GM19043 (cell line): ENCODE data around the gene TRIM34.
"Not testable (repeated sequence)": the region's sequence is repeated elsewhere in the genome, so short reads cannot be mapped to it uniquely, and the experiment has no call there.

Experiments used
- ATAC-seq: cut with Tn5 transposase; IDR thresholded peaks from one replicate; pipeline ENCODE4 v1.9.1; 2021; ENCODE audit warnings: low read depth; ENCODE audit not compliant: unreplicated experiment

TRIM34 gene

DNA sequence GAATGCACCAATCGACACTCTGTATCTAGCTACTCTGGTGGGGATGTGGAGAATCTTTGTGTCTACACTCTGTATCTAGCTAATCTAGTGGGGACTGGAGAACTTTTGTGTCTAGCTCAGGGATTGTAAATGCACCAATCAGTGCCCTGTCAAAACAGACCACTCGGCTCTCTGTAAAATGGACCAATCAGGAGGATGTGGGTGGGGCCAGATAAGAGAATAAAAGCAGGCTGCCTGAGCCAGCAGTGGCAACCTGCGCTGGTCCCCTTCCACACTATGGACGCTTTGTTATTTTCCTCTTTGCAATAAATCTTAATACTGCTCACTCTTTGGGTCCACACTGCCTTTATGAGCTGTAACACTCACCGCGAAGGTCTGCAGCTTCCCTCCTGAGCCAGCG, 58.8 kb downstream of the TRIM34 start:
- ATAC-seq: not testable (repeated sequence)

GRCh38 chr11:5684036-5684645, 59.3 kb downstream of the TRIM34 start:
- peak; percentile 16 for ATAC-seq

DNA sequence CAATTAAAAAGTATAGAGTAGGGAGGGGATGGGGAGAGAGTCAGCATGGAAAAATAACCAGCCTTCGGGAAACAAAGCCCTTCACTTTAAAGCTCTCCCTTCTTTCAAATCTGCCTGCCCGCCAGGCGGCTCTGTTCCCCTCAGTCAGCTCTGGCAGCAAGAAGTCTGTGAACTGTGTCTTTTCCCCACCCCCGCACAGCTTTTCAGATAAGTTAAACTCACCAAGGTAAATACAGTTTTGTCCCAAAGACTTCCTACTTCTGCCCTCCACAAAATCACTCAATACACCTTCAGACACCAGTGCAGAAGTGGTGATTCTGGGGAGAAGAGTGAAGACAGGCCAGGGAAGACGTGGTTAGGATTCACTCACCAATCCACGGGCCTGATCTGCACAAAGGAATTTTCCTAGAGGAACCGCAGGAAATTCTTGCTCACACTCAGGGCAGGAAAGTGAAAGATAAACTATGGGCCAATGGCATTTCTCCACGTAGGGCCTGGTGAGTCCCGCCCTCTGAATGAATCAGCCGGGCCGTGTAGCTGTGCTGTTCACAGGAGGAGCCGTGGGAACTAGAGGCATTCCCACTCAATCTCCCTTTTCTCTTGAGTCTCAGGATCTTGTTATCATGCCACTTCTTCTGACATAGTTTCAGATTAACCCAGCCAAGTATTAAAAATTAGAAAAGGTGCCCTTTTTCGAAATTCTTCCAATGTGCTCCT, 60.0 kb downstream of the TRIM34 start, which contains the start of gene TRIM5:
TRIM5 (minus strand) TSS at position 429 of the 717 bp plus-strand sequence. CDS start 4,897 bp downstream, outside the sequence.
- ATAC-seq: peak; percentile 72

DNA sequence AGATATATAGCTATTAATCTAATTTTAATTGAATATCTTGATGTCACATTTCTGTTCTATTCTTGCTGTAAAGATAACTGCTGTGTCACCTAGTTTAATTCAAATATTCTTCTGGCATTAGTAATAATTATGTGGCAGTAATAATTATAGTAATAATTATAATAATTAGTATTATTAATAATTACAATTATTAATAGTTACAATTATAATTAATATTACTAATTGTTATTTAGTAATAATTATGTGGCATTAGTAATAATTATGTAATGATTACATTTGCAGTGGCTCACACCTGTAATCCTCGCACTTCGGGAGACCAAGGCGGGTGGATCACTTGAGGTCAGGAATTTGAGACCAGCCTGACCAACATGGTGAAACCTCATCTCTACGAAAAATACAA, 61.6 kb downstream of the TRIM34 start:
- ATAC-seq: no peak

- ATAC-seq: no peak
Measured at GRCh38 chr11:5688482-5688881, 63.7 kb downstream of the TRIM34 start.

DNA sequence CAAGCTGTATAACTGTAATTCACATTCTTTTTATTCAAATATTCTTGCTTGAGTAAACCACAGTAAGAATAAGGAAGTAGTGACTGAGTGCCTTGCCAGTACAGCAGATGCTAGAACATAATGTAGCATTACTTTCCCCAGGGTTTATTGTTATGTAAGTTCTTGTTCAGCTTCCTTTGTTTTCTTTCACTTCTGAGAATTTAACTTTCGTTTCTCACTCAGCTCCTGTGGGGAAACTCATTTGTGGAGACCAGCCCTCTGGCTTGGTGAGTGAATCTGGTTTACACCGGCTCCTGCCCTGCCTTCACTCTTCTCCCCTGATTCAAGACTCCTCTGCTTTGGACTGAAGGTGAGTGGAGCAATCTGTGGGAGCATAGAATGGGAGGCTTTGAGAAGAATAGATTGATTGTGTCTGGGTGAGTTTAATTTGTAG, 64.8 kb downstream of the TRIM34 start, which contains the start of gene TRIM22:
TRIM22 (plus strand) TSS at position 240 of the 433 bp plus-strand sequence. CDS start 6,443 bp downstream, outside the sequence.
- ATAC-seq: peak; percentile 65

GRCh38 chr11:5690216-5690615, 65.4 kb downstream of the TRIM34 start:
- no peak for ATAC-seq

DNA sequence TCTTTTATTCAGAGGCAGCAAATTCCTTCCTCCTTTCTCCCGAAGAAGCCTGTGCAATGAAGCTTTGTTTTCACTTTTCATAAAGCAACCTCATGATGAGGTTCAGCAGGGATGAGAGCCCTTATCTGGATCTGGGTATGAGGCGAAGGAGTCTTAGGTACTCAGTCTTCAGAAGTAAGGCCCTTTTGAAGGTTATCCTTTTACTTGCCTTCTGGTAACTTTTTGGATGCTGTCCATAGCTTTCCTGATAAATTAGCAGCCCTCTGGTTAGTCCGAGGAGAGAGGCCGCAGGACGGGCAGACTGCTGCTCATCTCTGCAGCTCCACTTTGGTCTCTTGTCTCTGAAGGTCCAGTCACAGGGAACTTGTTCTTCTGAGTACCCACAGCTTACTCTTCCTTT, 65.9 kb downstream of the TRIM34 start:
- no peak for ATAC-seq

DNA sequence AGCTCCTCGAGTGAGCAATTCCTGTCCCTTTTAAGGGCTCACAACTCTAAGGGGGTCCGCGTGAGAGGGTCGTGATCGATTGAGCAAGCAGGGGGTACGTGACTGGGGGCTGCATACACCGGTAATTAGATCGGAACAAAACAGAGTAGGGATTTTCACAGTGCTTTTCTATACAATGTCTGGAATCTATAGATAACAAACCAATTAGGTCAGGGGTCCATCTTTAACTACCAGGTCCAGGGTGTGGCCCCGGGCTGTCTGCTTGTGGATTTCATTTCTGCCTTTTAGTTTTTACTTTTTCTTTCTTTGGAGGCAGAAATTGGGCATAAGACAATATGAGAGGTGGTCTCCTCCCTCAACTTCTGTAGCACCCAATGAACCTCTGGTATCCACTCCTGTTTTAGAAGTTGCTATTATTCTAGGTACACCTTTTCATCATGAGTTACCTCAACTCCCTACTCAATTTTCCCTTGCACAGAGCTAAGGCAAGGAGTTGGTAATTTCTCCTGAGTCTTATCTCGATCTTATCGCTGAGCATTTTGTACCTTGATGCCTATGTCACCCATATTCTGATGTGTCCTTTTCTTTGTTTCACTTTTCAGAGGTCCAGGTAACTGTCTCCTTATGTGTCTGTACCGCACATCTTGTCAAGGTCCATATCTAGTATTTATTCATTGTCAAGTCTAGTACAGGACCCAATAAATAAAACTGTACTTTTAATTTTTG, 66.6 kb downstream of the TRIM34 start:
- ATAC-seq: not testable (repeated sequence)

- ATAC-seq: no peak
Measured at GRCh38 chr11:5691964-5692361, 67.2 kb downstream of the TRIM34 start.
